Stomach (tissue), 9 donors: ENCODE results near the gene DGCR6L. TPM values are rescaled to one million over a fixed set of nuclear protein-coding genes. Genes with fewer than 3 reads are reported as not detected.
"Not testable (repeated sequence)": the region's sequence is repeated elsewhere in the genome, so short reads cannot be mapped to it uniquely, and the experiment has no call there.

Source experiments
- DNase-seq, 2 donors: peaks; one replicate each; pipeline versions ENCODE4 v3.0.0 to v3.0.0-alpha.2; 2013 to 2019
- H3K27ac ChIP-seq, 5 donors: fragments of 200-600 bp in 4 of 5; sonication (generic) in 4 of 5; one replicate each; pipeline ENCODE4 v1.5.1; 2013 to 2019; ENCODE audit warnings: mild to moderate bottlenecking in 1 of 5, moderate library complexity in 1 of 5
- H3K27me3 ChIP-seq, 3 donors: fragments of 200-600 bp; sonication (generic); one replicate each; pipeline ENCODE4 v1.5.1; 2017 to 2019; ENCODE audit warnings: mixed run types in 1 of 3
- H3K36me3 ChIP-seq, 4 donors: fragments of 200-600 bp; sonication (generic); 1 replicate in 3 of 4; 2 replicates in 1 of 4; pipeline ENCODE4 v1.5.1; 2016 to 2019
- H3K4me1 ChIP-seq, 4 donors: fragments of 200-600 bp; sonication (generic); one replicate each; pipeline ENCODE4 v1.5.1; 2016 to 2019
- H3K4me3 ChIP-seq, 4 donors: fragments of 200-600 bp; sonication (generic) in 3 of 4; one replicate each; pipeline ENCODE4 v1.5.1; 2016 to 2019; ENCODE audit warnings: mild to moderate bottlenecking in 1 of 4
- H3K9me3 ChIP-seq, 4 donors: fragments of 200-600 bp; sonication (generic); one replicate each; pipeline ENCODE4 v1.5.1; 2016 to 2019
- EP300 ChIP-seq: sonication (generic); formaldehyde crosslinking; IDR thresholded peaks from one replicate; pipeline ENCODE4 v1.6.1; 2017; ENCODE audit warnings: antibody characterized with exemption
- POLR2A ChIP-seq, 4 donors: fragments of 450-650 bp; IDR thresholded peaks; one replicate each; pipeline ENCODE4 v1.6.1; 2016; ENCODE audit warnings: antibody characterized with exemption in 4 of 4, control low read depth in 2 of 4, mild to moderate bottlenecking in 1 of 4, moderate library complexity in 1 of 4
- POLR2AphosphoS5 ChIP-seq, 3 donors: sonication (generic); formaldehyde crosslinking; IDR thresholded peaks; one replicate each; pipeline ENCODE4 v1.6.1; 2016; ENCODE audit warnings: antibody characterized with exemption in 3 of 3
- WGBS, 5 donors: extraction: QIAGEN DNeasy Blood & Tissue Kit in 3 of 5; methylation state at CpG; one replicate each; pipeline versions ENCODE4 v1.1.5 to v1.1.7; 2013 to 2018; 5-methylcytosine and 5-hydroxymethylcytosine counted together
- intact Hi-C: fragments of 100-400 bp; cut with DNase I; formaldehyde crosslinking; loops from one replicate; pipeline ENCODE4 v1.15.1; 2023; ENCODE audit warnings: low total_unique reads
- polyA plus RNA-seq, 3 donors: library from polyadenylated mRNA; stranded (reverse); fragments of 200-250 nt; gene quantifications; one replicate each; pipeline ENCODE4 v1.2.3, GENCODE V29; 2013
- total RNA-seq, 5 donors: library from RNA; depleted of rRNA; stranded (reverse); fragments of >200 nt; gene quantifications; one replicate each; pipeline versions ENCODE4 v1.1.0 to v1.2.3, GENCODE V29; 2014 to 2016
- TF ChIP-seq, protein P1 (sequence below), 7 experiments: fragments of 450-650 bp in 4 of 7; fragments of 200-600 bp in 3 of 7; sonication (generic) in 3 of 7; IDR thresholded peaks; one replicate each; pipeline ENCODE4 v1.5.1; 2016 to 2019; ENCODE audit warnings: antibody characterized with exemption in 7 of 7, control low read depth in 2 of 7, mild to moderate bottlenecking in 1 of 7
- donor health status: healthy with polysubstance abuse.
- donor health status: Bipolar disorder and iron deficiency.
- donor health status: healthy.

DGCR6L gene
- total and polyA plus RNA-seq, 8 donors, result 21.4 to 148 (median 71.1) TPM

DNA sequence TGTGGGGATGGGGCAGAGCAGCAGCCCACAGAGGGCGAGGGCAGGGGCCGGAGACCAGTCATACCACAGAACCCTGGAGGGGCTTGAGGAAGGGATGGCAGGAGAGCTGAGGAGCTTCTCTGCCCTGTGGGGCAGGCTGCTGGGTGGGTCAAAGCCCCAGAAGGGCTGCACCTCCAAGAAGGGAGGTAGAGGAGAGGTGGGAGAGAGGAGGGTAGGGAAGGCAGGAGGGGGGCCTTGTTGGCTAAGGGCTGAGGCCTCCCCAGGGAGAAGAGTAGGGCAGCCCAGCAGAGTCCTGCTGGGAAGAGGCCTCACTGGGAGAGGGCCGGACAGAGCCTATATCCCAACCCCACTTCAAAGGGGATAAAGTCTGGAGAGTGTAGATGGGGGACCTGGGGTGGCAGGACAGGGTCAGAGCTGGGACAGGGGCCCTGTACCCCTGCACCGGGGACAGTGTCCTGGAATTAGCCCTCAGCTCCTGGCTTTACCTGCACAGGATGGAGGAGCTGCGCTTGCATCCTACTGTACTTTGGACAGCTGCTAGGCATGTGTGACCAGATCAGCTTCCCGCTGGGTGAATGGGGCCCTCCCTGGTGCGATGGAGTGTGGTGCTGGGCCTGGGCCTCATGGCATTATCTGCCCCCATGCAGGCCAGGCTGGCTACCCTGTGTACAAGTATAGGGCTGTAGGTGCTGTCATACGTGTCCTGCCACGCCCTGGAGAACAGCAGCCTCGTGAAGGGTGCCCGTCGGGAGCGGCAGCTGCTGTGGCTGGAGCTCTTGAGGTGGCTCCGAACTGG is 7.3 kb downstream of the DGCR6L start:
- Histone ChIP-seq H3K4me3 (no peak overlapping the region), H3K4me1 (peaks cover 0 to 20% (median 4%) of the 10 kb centered on the region in 4 donors), H3K27ac (no peak overlapping the region), H3K27me3 (no peaks in the 10 kb centered on the region), H3K36me3 (peaks cover 0 to 32% (median 12%) of the 10 kb centered on the region in 4 donors), H3K9me3 (no peaks in the 10 kb centered on the region)
- WGBS, 5 donors, result 82 to 89% (median 86%) methylated on average over 12 to 14 of the region's 14 CpGs
- intact Hi-C loops, result no loop called here
- TF ChIP-seq, protein P1, sequence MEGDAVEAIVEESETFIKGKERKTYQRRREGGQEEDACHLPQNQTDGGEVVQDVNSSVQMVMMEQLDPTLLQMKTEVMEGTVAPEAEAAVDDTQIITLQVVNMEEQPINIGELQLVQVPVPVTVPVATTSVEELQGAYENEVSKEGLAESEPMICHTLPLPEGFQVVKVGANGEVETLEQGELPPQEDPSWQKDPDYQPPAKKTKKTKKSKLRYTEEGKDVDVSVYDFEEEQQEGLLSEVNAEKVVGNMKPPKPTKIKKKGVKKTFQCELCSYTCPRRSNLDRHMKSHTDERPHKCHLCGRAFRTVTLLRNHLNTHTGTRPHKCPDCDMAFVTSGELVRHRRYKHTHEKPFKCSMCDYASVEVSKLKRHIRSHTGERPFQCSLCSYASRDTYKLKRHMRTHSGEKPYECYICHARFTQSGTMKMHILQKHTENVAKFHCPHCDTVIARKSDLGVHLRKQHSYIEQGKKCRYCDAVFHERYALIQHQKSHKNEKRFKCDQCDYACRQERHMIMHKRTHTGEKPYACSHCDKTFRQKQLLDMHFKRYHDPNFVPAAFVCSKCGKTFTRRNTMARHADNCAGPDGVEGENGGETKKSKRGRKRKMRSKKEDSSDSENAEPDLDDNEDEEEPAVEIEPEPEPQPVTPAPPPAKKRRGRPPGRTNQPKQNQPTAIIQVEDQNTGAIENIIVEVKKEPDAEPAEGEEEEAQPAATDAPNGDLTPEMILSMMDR (IDR thresholded peaks at IDR 0.05), result no peak
- TF ChIP-seq EP300 (no peak), POLR2A (IDR thresholded peaks at IDR 0.05) (no peak), POLR2AphosphoS5 (IDR thresholded peaks at IDR 0.05) (no peak)
- peak in 1 of 2 donors; percentile 9 for DNase-seq

DNA sequence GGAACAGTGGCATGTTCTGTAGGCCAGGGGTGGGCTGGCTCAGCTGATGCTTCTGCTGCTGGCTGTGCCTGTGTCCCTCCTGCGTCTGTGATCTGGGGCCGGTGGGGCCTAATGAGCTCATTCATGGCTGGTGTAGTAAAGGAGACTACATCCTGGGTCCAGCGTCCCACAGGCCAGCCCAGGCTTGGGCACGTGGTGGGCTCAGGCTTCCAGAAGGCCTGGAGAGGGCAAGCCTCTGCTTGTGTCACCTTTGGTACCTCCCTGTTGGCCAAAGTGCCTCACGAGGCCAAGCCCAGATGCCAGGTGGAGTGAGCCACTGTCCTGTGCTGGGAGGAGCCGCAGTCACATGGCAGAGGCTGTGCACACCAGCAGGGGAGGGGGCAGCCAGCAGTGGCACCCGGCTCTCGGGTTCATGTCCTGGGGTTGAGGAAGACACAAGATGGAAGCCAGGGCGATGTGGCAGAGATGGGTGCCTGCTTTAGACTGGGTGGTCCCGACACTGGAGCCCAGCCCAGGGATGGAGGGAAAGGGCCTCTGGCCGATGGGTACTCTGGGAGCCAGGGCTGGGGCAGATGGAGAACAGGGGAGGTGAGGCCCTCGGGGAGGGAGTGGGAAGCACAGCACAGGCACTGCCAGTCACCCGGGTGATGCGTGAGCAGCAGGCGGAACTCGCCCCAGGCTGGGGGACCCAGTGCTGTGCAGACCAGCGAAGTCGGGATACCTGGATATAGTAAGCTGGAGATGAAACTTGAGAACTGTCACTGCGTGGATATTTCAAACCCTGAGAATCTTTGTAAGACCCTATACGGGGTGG is 8.4 kb downstream of the DGCR6L start:
- intact Hi-C loops, H3K27ac ChIP-seq, H3K9me3 ChIP-seq, H3K27me3 ChIP-seq, DNase-seq, H3K4me1 ChIP-seq, H3K4me3 ChIP-seq: not testable (repeated sequence)
- 80 to 89% (median 86%) methylated on average over 14 to 17 of the region's 20 CpGs for WGBS, 5 donors
- H3K36me3 ChIP-seq, result peaks cover 0 to 32% (median 12%) of the 10 kb centered on the region in 4 donors

DNA sequence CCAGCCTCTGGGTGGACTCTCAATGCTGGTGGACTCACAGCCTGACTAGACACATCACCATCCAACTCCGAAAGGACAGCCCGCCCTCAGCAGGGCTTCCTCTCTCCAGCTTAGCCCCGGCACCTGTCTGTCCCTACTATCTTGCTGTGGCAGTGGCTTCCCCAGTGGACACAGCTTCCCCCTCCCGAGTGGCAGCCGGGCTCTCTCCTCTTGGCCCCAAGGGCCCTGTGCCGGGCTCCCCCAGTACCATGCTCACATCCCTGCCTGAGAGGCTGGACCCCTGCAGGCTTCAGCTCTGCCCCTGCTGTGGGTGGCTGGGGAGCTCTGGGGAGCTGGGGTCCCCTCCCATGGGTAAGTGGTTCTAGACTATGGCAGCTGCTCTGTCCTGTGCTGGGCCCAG is 9.1 kb downstream of the DGCR6L start:
- 78 to 93% (median 86%) methylated on average over 6 of the region's 6 CpGs; no CpG with 5 or more reads in 1 of the 5 donors for WGBS, 5 donors

DNA sequence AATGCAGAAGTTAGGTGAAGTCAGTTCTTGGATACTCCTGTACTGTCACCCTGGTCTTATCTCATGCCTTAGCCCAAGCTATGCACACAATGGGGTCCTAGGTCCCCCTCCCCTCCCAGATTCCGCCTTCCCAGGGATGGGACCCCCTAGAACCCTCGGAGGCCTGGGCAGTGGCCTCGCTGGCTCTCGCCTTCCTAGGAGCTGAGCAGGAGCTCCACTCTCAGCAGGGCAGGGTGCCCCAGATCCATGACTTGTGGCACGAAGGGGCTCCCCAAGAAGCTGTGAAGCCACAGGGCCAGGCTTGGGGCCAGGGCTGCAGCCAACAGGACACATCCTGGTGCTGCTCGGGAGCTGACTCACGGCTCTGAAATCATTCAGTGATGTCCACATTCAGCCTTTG is 9.7 kb downstream of the DGCR6L start:
- H3K9me3 ChIP-seq, H3K27me3 ChIP-seq, H3K4me1 ChIP-seq, intact Hi-C loops, H3K4me3 ChIP-seq, DNase-seq, H3K27ac ChIP-seq: not testable (repeated sequence)
- peaks cover 0 to 25% (median 8%) of the 10 kb centered on the region in 4 donors for H3K36me3 ChIP-seq
- 60 to 95% (median 76%) methylated on average over 2 to 5 of the region's 7 CpGs; no CpG with 5 or more reads in 1 of the 5 donors for WGBS, 5 donors

More for the DNA sequence above, 9.1 kb downstream of the DGCR6L start:
- H3K27me3 ChIP-seq, H3K9me3 ChIP-seq, DNase-seq, intact Hi-C loops, H3K4me3 ChIP-seq, H3K4me1 ChIP-seq, H3K27ac ChIP-seq: not testable (repeated sequence)
- peaks cover 0 to 31% (median 12%) of the 10 kb centered on the region in 4 donors for H3K36me3 ChIP-seq

DNA sequence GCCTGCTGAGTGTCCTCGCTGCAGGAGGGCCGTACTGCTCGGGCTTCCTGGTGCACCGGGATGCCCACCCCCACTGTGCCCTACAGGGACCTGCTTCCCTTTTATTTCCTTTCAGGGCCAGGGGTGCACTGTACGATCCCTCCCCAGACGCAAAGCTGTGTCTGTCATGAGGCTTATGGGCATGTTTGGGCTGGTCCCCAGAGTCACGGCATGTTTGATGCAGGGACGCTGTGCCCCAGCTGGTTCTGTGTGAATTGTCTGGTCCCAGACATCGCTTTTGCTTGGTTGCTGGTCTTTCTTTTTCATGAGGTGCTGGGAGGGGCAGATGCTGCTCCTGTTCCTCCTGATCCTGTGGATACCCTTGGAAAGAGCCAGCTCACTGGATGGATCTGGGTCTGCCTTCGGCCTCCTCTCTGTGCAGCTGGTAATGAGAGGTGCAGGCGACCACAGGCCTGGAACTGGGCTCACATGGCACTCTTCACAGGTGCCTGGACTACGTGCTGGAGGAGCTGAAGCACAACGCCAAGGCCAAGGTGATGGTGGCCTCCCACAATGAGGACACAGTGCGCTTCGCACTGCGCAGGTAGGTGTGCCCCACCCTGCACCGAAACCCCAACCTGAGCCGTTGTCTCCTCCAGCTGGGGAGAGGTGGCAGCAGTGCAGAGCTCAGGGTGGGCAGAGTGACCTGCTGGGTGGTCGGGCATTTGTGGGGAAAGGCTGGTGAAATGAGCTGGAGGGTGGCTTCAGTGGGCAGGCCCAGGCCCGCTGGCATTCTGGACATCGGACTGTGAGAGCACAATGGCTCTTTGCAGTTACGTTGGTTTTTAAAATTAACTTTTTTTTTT is 10.8 kb downstream of the DGCR6L start:
- intact Hi-C loops, H3K9me3 ChIP-seq, DNase-seq, H3K27ac ChIP-seq, H3K4me3 ChIP-seq, H3K4me1 ChIP-seq: not testable (repeated sequence)
- 84 to 89% (median 88%) methylated on average over 17 to 22 of the region's 22 CpGs for WGBS, 5 donors
- Histone ChIP-seq H3K27me3 (peaks cover 0 to 20% (median 0%) of the 10 kb centered on the region in 3 donors), H3K36me3 (peaks cover 0 to 13% (median 0%) of the 10 kb centered on the region in 4 donors)

DNA sequence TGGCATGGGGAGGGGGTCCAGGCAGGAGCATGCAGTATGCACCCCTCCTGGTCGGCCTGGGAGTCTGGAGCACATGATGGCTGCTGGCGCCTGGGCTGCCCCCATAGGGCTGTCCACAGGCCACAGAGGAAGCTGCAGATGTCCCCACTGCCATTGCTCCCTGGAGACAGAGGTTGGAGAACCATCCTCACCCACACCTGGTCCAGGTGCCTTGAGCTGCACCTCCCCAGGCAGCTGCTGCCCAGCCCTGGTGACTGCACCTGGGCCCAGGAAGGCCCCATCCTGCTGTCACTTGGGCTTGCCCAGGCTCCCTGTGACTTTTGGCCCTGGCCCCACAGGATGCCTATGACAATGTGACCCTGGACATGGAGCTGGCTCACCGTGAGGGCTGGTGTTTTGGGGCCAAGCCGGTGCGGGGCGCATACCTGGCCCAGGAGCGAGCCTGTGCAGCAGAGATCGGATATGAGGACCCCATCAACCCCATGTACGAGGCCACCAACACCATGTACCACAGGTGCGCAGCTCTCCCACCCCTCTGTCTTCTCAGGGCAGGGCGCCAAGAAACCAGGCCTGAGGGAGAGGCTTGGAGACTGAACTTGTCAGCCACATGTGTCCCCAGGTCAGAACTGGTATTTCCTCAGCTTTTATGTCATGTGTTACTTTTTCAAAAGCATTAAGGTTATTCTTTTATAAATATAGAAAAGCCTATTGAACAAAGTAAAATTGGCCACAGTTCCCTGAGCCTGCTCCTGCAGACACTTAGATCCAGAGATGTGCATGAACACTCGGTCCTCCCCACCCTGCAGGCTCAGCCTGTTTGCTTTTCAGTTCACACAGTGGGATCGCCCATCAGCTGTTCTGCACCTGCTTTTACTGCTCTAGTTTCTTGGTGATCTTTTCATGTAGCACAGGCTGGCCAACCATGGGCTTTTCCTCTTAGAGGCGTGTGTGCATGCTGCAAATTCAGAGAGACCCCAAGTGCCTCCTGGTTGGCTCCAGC is 12.1 kb downstream of the DGCR6L start:
- 73 to 87% (median 84%) methylated on average over 9 to 14 of the region's 14 CpGs for WGBS, 5 donors
- H3K27ac ChIP-seq, H3K9me3 ChIP-seq, H3K36me3 ChIP-seq, intact Hi-C loops, H3K4me1 ChIP-seq, H3K4me3 ChIP-seq, DNase-seq: not testable (repeated sequence)
- peaks cover 0 to 33% (median 0%) of the 10 kb centered on the region in 3 donors for H3K27me3 ChIP-seq

DNA sequence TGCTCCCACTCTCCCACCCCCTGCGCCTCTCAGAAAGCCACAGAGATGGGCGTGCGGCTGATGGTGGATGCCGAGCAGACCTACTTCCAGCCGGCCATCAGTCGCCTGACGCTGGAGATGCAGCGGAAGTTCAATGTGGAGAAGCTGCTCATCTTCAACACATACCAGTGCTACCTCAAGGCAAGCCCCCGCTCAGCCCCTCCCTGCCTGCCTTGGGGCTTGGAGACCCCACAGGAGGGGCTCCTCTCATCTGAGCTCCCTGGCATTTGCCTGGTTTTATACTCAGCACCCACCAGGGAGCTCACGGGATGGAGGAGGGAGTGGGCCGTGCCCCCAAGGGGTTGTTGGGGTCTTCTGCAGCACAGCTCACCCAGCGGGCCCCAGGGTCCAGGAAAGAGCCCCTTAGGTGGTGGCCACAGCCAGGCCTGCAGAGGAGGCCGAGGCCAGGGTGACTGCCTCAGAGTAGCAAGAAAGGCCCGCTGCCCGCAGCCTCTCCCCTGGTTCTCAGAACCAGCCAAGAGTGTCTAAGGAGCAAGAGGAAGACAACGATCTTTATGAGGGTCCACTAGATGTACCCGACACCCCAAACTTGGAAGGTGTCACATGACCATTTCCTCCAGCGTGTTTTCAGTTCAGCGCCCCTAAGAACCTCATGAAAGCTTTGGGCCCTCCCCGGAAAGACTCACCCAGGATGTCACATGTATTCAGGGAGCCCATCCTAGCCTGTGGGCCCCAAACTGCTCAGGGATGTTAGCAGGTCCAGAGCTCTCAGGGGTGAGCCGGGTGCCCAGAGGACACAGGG is 13.0 kb downstream of the DGCR6L start:
- H3K4me1 ChIP-seq, H3K4me3 ChIP-seq, H3K27ac ChIP-seq, H3K9me3 ChIP-seq, intact Hi-C loops, H3K36me3 ChIP-seq, DNase-seq: not testable (repeated sequence)
- 87 to 94% (median 89%) methylated on average over 3 to 20 of the region's 21 CpGs for WGBS, 5 donors
- peaks cover 0 to 42% (median under 1%) of the 10 kb centered on the region in 3 donors for H3K27me3 ChIP-seq
